ENCODE measurements around the gene KCNMB1.

DNA sequence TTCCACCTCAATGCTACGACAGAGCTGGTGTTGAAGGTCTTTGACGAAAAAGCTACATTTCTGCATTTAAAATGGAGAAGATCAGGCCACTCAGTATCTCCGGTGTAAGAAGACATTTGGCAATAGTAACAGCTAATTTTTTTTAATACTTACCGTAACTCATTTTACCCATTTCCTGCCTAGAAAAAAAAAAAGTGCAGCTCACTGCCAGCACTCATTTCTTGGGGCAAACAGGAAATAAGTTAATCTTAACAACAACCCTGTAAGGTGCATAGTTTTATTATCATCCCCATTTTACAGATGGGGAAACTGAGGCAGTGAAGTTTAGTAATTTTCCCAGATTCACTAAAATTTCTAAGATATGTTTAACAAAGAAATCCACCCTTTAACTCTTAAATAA, 27.4 kb upstream of the KCNMB1 start:
- TF ChIP-seq, protein P1, sequence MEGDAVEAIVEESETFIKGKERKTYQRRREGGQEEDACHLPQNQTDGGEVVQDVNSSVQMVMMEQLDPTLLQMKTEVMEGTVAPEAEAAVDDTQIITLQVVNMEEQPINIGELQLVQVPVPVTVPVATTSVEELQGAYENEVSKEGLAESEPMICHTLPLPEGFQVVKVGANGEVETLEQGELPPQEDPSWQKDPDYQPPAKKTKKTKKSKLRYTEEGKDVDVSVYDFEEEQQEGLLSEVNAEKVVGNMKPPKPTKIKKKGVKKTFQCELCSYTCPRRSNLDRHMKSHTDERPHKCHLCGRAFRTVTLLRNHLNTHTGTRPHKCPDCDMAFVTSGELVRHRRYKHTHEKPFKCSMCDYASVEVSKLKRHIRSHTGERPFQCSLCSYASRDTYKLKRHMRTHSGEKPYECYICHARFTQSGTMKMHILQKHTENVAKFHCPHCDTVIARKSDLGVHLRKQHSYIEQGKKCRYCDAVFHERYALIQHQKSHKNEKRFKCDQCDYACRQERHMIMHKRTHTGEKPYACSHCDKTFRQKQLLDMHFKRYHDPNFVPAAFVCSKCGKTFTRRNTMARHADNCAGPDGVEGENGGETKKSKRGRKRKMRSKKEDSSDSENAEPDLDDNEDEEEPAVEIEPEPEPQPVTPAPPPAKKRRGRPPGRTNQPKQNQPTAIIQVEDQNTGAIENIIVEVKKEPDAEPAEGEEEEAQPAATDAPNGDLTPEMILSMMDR (IDR thresholded peaks at IDR 0.05 in 2 of 3, conservative IDR thresholded peaks at IDR 0.05 in 1 of 3; ENCODE audit: control insufficient read depth in 2 of 3, extremely low read depth in 1 of 3, insufficient read depth in 1 of 3, low read depth in 3 of 3, low read length in 3 of 3): no peak
- no peak for TF ChIP-seq TAF1 (IDR thresholded peaks at IDR 0.05; ENCODE audit: borderline replicate concordance, low read depth, low read length)
- TF ChIP-seq, protein P2, sequence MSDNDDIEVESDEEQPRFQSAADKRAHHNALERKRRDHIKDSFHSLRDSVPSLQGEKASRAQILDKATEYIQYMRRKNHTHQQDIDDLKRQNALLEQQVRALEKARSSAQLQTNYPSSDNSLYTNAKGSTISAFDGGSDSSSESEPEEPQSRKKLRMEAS (IDR thresholded peaks at IDR 0.05; ENCODE audit: low read depth, low read length): no peak
- TF ChIP-seq, protein P3, sequence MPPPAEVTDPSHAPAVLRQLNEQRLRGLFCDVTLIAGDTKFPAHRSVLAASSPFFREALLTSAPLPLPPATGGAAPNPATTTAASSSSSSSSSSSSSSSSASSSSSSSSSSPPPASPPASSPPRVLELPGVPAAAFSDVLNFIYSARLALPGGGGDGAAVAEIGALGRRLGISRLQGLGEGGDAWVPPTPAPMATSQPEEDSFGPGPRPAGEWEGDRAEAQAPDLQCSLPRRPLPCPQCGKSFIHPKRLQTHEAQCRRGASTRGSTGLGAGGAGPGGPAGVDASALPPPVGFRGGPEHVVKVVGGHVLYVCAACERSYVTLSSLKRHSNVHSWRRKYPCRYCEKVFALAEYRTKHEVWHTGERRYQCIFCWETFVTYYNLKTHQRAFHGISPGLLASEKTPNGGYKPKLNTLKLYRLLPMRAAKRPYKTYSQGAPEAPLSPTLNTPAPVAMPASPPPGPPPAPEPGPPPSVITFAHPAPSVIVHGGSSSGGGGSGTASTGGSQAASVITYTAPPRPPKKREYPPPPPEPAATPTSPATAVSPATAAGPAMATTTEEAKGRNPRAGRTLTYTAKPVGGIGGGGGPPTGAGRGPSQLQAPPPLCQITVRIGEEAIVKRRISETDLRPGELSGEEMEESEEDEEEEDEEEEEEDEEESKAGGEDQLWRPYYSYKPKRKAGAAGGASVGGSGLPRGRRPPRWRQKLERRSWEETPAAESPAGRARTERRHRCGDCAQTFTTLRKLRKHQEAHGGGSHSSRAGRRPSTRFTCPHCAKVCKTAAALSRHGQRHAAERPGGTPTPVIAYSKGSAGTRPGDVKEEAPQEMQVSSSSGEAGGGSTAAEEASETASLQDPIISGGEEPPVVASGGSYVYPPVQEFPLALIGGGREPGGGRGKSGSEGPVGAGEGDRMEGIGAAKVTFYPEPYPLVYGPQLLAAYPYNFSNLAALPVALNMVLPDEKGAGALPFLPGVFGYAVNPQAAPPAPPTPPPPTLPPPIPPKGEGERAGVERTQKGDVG (CRISPR knock-in tag; IDR thresholded peaks at IDR 0.05): no peak
- no peak for TF ChIP-seq USF2 (IDR thresholded peaks at IDR 0.05; ENCODE audit: borderline replicate concordance, low read depth, low read length)
- TF ChIP-seq TCF12 (IDR thresholded peaks at IDR 0.05; ENCODE audit: low read depth, low read length): no peak
- TF ChIP-seq, protein P4, sequence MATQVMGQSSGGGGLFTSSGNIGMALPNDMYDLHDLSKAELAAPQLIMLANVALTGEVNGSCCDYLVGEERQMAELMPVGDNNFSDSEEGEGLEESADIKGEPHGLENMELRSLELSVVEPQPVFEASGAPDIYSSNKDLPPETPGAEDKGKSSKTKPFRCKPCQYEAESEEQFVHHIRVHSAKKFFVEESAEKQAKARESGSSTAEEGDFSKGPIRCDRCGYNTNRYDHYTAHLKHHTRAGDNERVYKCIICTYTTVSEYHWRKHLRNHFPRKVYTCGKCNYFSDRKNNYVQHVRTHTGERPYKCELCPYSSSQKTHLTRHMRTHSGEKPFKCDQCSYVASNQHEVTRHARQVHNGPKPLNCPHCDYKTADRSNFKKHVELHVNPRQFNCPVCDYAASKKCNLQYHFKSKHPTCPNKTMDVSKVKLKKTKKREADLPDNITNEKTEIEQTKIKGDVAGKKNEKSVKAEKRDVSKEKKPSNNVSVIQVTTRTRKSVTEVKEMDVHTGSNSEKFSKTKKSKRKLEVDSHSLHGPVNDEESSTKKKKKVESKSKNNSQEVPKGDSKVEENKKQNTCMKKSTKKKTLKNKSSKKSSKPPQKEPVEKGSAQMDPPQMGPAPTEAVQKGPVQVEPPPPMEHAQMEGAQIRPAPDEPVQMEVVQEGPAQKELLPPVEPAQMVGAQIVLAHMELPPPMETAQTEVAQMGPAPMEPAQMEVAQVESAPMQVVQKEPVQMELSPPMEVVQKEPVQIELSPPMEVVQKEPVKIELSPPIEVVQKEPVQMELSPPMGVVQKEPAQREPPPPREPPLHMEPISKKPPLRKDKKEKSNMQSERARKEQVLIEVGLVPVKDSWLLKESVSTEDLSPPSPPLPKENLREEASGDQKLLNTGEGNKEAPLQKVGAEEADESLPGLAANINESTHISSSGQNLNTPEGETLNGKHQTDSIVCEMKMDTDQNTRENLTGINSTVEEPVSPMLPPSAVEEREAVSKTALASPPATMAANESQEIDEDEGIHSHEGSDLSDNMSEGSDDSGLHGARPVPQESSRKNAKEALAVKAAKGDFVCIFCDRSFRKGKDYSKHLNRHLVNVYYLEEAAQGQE (IDR thresholded peaks at IDR 0.05; ENCODE audit: low read depth, low read length): no peak
- TF ChIP-seq, protein P5, sequence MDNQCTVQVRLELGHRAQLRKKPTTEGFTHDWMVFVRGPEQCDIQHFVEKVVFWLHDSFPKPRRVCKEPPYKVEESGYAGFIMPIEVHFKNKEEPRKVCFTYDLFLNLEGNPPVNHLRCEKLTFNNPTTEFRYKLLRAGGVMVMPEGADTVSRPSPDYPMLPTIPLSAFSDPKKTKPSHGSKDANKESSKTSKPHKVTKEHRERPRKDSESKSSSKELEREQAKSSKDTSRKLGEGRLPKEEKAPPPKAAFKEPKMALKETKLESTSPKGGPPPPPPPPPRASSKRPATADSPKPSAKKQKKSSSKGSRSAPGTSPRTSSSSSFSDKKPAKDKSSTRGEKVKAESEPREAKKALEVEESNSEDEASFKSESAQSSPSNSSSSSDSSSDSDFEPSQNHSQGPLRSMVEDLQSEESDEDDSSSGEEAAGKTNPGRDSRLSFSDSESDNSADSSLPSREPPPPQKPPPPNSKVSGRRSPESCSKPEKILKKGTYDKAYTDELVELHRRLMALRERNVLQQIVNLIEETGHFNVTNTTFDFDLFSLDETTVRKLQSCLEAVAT (IDR thresholded peaks at IDR 0.05): no peak
- TF ChIP-seq PAX8 (IDR thresholded peaks at IDR 0.05): no peak
- TF ChIP-seq EZH2 (IDR thresholded peaks at IDR 0.05; ENCODE audit: borderline replicate concordance, control insufficient read depth, low read depth, low read length): no peak
